NCI-H82 treated with DMSO at 0.1 percent for 48 hours (cell line): ENCODE data around the gene EEF1A2.

Source experiments
- DNase-seq: peaks from one replicate; lab custom pipeline; 2025; ENCODE audit not compliant: unreplicated experiment; lab: John Stamatoyannopoulos, UW

The EEF1A2 gene

DNA sequence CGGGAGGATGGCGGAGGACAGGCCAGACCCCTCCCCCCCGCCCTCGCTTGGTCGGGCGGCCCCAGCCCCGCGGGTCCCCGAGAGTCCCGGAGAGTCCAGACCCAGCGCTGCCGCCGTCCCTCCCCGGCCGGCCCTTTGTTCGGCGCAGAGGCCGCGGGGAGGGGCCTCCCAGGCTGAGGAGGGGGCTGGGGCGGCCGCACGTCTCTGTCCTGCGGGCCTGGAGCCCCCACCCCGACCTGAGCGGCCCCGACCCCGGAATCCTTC is 27.2 kb downstream of the EEF1A2 start:
- DNase-seq = no peak

DNA sequence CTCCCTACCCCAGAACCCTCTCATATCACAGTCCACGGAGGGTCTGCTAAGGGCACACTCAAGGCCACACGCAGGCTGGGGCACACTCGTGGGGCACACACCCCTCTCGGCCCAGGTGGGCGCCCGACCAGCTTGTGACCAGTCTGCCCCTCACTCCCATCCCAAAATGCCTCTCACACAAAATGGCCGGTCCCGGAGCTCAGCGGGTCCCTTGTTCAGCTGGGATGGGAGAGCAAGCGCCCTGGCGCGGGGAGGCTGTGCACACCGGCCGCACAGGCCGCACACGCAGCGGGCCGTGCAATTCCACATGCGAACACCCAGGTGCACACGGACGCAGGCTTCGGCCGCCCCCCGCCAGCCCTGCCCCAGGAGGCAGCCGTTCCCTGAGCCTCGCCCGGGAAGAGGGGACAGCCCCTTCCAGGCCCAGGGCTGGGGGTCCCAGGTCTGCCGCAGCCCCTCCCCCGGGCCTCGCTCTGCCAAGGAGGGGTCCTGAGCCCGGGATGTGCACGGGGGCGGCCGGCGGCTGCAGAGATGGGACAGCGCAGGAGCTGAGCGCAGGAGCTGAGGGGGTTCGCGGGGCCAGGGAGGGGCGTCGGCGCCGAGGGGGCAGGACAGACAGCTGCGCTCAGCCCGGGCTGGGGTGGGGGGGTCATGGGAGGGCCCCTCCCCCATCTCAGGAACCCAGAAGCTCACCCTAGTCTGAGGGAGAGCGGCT is 27.7 kb downstream of the EEF1A2 start:
- no peak for DNase-seq

- DNase-seq = no peak
Observed at GRCh38 chr20:63470410-63470809, 28.5 kb downstream of the EEF1A2 start.

DNA sequence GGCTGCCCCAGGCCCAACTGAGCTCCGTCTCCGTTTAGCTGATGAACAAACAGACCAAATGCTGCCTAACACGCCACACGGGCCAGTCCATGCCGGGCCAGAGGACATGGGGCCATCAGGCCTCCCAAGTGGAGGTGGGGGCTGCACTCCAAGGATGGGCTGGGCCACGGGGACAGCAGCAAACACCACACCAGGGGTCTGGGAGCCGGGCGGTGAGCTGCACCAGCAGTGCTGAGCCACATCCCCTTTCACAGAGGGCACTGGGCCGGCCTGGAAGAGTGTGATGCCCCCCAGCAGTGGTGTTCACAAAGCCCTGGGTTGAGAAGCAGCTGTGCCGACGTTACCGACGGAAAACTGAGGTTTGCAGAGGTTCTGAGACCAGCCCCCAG is 29.2 kb downstream of the EEF1A2 start:
- DNase-seq = no peak

GRCh38 chr20:63469019-63469712 is 29.7 kb downstream of the EEF1A2 start:
- DNase-seq = no peak

- DNase-seq = no peak
Observed at GRCh38 chr20:63468421-63468820, 30.5 kb downstream of the EEF1A2 start.

DNA sequence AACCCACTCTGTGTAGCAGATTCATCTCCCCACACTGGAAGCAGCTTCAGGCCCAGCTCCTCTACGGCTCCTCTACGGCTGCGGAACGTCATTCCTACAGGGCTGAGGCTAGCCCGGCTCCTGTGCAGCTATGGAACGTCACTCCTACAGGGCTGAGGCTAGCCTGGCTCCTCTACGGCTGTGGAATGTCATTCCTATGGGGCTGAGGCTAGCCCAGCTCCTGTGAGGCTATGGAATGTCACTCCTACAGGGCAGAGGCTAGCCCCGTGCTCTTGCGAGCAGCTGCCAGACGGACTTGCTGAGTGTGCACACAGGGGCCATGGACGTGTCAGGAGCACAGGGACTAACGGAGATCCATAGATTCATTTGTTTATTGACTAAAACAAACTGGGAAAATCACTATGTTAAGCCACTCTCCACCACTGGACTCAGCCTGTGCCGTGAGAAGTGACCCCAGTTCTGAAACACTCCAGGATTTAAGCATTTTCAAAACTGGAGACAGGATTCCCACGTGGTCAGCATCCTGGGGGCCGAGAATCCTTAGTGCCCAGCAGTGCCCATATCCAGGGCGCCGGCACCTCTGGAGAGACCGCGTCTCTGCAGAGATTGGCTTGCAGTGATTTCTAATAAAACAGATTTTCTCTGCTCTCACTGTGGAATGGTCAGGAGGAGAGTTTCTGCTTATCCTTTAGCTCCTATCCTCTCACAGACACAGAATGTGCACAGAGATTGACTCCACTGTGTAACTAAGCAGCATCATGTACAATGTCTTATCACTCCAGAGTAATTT is 31.4 kb downstream of the EEF1A2 start:
- DNase-seq = no peak

GRCh38 chr20:63466861-63467260 is 32.0 kb downstream of the EEF1A2 start:
- DNase-seq = no peak

DNA sequence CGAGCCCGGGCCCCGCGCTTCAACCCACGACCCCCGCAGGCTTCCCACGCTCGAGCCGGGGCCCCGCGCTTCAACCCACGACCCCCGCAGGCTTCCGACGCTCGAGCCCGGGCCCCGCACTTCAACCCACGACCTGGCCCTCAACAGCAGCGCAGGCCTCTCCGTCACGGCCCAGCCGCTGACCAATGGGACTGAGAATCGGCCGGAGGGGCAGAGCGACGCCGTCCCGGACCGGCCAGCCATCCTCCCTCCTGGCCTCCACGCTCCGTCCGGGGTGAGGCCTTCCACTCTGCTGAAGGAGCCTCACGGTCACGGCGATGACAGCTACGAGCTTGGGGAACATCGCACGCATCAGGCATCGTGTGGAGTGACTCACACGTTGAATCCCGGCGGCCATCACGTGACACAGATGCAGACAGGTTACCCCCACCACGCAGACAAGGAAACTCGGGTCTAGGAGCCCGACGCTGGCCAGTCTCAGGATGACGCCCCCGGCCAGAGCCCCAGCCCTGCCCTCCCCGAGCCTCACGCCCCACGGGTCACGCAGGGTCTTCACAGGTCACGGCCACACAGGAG is 32.5 kb downstream of the EEF1A2 start:
- DNase-seq = no peak

- DNase-seq = no peak
Observed at GRCh38 chr20:63465380-63466249, 33.3 kb downstream of the EEF1A2 start.

GRCh38 chr20:63464289-63464635 is 34.6 kb downstream of the EEF1A2 start:
- no peak for DNase-seq

DNA sequence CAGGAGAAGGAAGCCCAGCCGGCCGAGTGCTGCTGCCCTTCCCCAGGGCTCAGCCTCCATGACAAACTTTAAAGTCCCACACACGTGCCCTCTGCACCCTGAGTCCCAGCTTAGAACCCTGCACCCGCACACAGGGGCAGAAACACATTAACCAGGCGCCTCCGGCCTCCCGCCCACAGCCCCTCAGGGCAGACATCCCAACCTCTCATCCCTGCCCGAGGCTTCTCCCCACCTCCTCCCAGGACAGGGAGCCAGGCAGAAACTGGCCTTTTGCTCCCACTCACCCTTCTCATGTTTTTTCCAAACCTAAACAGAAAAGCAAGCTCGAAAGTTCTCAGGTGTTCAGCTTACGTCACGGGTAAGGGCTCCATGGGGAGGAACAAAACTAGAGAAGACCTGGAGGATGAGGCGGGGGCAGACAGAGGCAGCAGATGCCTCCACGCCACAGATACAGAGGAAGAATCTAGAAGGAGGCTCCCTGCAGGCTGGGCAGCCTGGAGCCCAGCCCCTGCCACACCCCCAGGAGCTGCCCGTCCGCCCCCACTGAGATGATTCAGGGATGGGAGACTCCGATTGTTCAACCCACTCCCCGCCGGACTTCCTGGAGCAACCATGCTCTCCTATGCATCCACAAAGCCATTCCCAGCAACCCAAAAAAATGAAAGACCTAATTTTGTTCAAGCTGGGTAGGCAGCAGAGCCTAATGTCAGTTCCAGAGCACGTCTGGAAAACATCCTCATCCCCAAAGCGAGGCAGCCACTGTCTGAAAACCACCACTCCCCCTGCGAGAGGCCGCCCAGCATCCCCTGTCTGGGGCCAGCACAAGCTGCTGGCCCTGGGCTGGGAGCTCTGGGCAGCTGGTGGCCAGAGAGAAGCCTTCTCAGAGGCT is 35.2 kb downstream of the EEF1A2 start:
- no peak for DNase-seq

- DNase-seq = no peak
Observed at GRCh38 chr20:63462244-63462643, 36.6 kb downstream of the EEF1A2 start.

GRCh38 chr20:63461104-63461763 is 37.6 kb downstream of the EEF1A2 start:
- DNase-seq = no peak

GRCh38 chr20:63459070-63459380 is 39.9 kb downstream of the EEF1A2 start:
- no peak for DNase-seq

DNA sequence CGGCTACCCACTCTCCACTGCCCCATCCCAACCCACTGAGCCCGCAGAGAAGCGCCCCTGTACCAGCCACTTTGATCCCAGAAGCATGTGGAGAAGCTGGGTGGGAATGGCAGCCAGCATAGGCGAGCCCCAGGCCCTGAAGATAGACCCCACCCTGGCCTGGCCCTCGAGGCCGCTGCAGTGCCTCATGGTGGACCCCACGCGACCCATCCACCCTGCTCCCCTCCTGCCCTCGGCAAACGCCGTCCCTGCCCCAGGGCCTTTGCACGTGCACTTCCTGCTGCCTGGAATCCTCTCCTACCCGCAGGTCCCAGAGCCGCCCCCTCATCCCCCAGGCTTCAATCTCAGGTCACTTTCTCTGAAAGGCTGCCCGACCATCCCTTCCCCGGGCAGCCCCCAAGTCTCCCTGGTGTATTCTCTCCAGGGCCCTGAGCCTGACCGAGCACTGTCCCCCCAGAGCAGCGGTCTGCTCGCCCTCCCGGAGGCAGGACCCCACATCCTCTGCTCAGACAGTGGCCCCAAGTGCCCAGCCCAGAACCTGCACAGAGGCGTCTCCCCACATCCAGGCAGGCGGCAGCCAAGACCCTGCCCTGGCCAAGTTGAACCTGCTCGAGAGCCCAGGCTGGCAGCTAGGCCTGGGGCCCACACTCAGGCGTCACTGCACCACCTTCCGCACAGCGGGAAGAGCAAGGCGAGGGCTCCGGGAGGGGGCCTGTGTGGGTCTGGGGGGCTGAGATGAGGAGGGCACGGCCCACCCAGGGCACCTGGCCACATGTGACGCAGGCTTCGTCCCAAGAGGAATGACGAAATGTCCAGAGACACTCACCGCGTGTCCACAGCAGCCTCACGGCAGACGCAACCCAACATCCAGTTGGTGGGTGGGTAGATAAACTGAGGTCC is 40.5 kb downstream of the EEF1A2 start:
- DNase-seq = no peak

DNA sequence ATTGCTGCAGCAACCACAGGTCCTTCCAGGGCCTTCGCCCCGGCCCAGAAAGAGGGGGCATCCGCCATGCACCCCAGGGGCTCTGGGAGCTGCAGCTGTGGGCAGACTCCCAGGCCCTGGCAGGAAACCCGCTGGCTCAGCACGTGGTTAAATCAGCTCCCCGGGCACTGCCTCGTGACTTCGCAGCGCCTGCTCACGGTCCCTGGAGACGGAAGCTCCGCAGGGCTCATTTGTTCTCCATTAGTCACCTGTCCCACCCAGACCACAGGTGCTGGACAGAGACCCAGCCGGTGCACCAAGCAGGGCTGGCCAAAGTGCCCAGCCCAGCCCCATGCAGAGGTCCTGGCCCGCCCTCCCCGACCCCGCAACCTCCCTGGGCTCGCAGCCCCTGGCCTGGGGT is 41.1 kb downstream of the EEF1A2 start:
- no peak for DNase-seq

DNA sequence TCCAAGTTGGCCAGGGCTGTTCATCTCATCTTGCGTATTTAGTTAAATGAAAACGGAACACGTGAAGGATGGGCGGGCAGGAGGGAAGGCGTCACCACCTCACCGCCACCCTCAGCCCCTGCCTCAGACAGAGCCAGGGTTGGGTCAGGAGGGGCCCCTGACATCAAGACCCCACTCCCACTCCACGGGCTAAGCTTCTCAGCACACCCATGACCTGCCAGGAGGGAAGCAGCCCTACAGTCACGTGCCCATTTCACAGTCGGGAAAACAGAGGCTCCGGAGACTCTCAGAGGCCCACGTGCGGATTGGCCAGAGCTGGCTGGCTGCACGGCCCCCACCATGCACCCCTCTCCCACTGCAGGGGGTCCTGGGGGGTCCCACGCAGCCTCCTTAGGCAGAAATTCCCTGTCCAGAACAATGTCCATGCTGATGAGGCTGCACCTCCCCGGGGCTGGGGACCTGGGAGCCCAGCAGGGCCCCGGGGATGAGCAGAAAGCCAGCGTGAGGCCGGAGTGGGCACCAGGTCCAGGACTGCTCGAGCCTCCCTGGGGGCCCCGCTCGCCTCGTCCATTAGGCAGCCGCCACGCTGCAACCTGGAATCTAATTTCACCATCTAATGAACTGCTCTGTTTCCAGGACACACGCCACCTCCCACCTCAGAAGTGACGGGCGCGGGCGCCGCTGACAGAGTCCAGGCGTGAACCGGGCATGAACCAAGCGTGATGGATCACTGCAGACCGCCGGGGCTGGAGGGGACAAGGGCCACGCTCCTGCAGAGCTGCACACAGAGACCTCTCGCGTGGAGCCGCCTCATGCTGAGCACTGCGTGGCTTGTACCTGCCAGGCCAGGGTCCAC is 42.2 kb downstream of the EEF1A2 start:
- no peak for DNase-seq
